Measurements from ENCODE around the gene POU2AF1.
"Not testable (repeated sequence)": the region's sequence is repeated elsewhere in the genome, so short reads cannot be mapped to it uniquely, and the experiment has no call there.

The POU2AF1 gene

DNA sequence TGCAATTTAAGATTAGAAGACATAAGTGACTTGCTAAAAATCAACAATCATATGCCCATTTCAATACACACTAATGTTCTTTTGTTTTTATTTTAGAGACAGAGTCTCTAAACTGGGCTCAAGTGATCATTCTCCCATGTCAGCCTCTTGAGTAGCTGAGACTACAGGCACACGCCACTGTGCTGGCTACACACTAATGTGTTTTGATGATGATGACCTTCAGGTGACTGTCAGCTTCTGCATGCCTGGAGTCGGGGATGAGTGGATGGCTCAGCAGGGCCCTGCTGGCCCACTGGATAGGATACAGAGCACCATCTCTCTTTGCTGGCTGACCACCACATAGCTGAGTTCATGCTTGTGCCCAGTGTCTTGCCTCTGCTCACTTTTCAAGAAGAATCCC lies 27.0 kb upstream of the POU2AF1 start:
- ChIA-PET CTCF (interaction anchor here (0.6 kb wide), 1 partner anchor 1714 kb away, joined by 3 read pairs; no protein-coding TSS in a partner anchor), POLR2A (ENCODE audit: low non-redundant PET) (no interaction called here)
- H3K27ac ChIP-seq: no peak overlapping the region
- TF ChIP-seq, protein P1, sequence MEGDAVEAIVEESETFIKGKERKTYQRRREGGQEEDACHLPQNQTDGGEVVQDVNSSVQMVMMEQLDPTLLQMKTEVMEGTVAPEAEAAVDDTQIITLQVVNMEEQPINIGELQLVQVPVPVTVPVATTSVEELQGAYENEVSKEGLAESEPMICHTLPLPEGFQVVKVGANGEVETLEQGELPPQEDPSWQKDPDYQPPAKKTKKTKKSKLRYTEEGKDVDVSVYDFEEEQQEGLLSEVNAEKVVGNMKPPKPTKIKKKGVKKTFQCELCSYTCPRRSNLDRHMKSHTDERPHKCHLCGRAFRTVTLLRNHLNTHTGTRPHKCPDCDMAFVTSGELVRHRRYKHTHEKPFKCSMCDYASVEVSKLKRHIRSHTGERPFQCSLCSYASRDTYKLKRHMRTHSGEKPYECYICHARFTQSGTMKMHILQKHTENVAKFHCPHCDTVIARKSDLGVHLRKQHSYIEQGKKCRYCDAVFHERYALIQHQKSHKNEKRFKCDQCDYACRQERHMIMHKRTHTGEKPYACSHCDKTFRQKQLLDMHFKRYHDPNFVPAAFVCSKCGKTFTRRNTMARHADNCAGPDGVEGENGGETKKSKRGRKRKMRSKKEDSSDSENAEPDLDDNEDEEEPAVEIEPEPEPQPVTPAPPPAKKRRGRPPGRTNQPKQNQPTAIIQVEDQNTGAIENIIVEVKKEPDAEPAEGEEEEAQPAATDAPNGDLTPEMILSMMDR (conservative IDR thresholded peaks at IDR 0.05; ENCODE audit: low read depth): no peak
- DNase-seq (ENCODE audit: low spot score): no peak

DNA sequence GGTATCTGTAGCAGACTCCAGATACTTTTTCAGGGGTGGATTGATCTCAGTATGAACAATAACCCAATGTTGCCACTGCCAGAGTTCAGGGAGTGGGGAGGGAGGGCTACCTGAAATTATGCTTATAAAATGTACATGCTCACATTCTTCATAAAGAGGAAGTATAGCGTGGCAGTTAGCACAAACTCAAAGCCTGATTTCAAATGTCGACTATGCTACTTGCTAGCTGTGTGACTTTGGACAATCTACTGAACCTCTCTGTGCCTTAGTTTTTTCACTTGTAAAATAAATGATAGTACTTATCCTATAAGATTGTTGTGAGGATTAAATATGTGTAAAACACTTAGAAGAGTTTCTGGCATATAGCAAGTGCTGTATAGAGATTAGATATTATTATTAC lies 26.5 kb upstream of the POU2AF1 start:
- H3K27ac ChIP-seq: no peak overlapping the region
- POLR2A ChIA-PET (ENCODE audit: low non-redundant PET): no interaction called here
- CTCF ChIA-PET: no interaction called here
- TF ChIP-seq, protein P1 (conservative IDR thresholded peaks at IDR 0.05; ENCODE audit: low read depth): no peak
- no peak for DNase-seq (ENCODE audit: low spot score)

DNA sequence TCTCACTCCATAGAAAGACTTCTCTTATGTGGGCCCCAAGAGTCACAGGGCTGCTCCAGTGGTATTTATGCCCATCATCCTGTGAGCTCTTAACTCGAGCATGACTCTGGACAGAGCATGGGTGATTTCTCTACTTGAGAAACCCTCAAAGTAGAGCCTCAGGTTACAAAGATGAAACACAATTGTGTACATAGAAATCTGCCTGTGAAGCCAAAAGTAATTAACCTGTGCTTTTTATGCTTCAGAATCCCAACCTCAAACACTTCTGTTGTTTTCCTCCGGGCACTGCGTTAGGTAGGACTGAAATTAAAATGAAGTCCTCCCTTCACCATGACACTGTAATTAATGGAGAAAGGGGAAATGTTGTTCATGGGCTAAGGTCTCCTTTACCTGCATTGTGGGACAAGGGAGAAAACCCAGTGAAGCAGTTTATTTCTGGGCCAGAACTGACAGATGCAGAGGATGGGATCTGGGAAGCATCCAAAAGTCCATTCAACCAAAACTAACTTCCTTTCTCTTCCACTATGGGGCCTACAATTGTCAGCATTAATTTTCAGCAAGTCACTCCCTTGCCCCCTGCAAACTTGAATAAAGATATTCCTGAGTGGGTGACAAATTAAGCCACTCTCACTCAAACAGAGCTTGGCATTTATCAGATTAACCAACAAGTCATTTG lies 24.1 kb upstream of the POU2AF1 start:
- no peak overlapping the region for H3K27ac ChIP-seq
- no peak for DNase-seq (ENCODE audit: low spot score)
- CTCF ChIA-PET: no interaction called here
- TF ChIP-seq, protein P1 (conservative IDR thresholded peaks at IDR 0.05; ENCODE audit: low read depth): no peak
- POLR2A ChIA-PET (ENCODE audit: low non-redundant PET): no interaction called here

DNA sequence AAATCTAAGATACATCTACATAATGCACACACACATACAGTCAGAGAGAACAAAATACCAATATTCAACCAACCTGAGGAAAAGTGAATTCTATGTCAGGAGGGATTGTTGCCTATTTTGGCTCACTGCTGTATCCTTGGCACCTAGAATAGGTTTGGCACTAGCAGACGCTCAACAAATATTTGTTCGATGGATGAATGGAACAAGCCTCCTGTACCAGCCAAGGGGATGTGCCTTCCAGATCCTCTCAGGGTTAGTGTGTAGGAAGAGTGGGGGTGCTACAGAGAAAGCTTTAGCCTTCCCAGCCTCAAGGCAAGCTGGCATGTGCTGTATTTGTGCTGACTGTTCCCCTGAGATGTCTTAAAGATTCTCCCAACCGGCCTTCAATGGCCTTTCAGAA lies 23.3 kb upstream of the POU2AF1 start:
- TF ChIP-seq, protein P1 (conservative IDR thresholded peaks at IDR 0.05; ENCODE audit: low read depth): no peak
- no peak for DNase-seq (ENCODE audit: low spot score)
- H3K27ac ChIP-seq: no peak overlapping the region
- ChIA-PET POLR2A (ENCODE audit: low non-redundant PET) (no interaction called here), CTCF (no interaction called here)

DNA sequence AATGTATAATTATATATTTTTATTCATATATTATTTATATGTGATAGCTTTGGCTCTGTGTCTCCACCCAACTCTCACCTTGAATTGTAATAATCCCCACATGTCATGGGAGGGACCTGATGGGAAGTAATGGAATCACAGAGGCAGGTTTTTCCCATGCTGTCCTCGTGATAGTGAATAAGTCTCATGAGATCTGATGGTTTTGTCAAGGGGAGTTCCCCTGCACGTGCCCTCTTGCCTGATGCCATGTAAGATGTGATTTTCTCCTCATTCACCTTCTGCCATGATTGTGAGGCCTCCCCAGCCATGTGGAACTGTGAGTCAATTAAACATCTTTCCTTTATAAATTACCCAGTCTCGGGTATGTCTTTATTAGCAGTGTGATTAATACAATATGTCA lies 22.9 kb upstream of the POU2AF1 start:
- CTCF ChIA-PET; POLR2A ChIA-PET (ENCODE audit: low non-redundant PET); H3K27ac ChIP-seq; DNase-seq (ENCODE audit: low spot score): not testable (repeated sequence)

DNA sequence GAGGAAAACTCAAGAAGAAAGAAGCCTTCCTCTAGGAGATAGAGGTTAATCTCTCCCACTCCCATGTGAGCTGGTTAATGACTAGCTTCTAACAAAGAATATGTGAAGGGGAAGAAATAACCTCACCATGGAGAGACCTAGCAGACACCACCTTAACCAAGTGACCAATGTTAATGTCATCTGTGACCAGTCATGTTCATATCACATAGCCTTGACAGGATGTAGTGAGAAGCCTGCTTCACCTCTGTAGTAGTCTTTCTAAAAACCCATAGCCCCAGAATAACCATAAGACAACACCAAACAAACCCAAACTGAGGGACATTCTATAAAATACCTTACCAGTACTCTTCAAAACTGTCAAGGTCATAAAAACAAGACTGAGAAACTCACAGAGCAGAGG lies 21.5 kb upstream of the POU2AF1 start:
- POLR2A ChIA-PET (ENCODE audit: low non-redundant PET): no interaction called here
- CTCF ChIA-PET: interaction anchor here (0.6 kb wide), 1 partner anchor 118 kb away, joined by 3 read pairs; no protein-coding TSS in a partner anchor

More for the DNA sequence above, 21.5 kb upstream of the POU2AF1 start:
- DNase-seq (ENCODE audit: low spot score): no peak
- H3K27ac ChIP-seq: no peak overlapping the region
- TF ChIP-seq, protein P1 (conservative IDR thresholded peaks at IDR 0.05; ENCODE audit: low read depth): no peak

Data from RWPE1 (cell line).